ENCODE results near the gene SLC23A2.

SLC23A2 gene

DNA sequence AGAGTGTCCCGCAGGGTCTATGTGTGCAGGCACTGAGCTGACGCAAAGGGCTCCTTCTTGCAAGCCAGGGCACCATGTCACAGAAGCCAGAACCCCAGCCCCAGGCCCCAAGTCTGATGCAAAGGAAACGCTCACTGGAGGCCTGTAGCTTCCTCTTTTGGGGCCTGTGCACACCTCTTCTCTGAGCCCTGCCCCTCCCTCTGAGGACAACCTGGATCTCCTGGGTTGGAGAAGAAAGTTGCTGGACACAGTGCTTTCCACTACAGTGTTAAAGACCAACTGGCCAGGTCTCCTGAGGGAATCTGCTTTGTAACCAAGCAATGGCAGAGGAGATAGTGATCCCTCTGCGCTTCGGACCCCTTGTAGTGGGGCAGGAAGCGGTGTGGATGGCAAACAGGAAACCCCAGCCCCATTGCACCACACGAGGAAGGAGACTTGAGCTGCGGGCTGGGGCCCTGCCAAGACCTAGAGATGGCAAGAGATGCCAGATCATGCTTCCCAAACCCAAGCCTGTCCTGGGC lies 189.6 kb downstream of the SLC23A2 start:
- no peak for DNase-seq

DNA sequence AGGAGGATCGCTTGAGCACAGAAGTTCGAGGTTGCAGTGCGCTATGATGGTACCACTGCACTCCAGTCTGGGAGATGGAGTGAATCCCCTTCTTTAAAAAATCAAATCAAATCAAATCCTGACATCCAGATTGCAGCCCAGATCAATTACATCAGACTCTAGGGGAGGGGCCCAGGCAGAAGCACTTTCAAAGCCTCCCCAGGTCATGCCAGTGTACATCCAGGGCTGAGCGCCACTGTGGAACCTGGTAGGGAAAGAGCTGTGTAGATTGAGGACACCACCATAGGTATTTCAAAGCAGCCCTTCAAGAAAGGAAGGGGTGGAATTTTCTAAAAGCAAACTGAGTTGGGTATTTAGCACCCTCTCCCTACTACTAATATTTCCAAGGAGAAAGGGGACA lies 190.1 kb downstream of the SLC23A2 start:
- DNase-seq = no peak

DNA sequence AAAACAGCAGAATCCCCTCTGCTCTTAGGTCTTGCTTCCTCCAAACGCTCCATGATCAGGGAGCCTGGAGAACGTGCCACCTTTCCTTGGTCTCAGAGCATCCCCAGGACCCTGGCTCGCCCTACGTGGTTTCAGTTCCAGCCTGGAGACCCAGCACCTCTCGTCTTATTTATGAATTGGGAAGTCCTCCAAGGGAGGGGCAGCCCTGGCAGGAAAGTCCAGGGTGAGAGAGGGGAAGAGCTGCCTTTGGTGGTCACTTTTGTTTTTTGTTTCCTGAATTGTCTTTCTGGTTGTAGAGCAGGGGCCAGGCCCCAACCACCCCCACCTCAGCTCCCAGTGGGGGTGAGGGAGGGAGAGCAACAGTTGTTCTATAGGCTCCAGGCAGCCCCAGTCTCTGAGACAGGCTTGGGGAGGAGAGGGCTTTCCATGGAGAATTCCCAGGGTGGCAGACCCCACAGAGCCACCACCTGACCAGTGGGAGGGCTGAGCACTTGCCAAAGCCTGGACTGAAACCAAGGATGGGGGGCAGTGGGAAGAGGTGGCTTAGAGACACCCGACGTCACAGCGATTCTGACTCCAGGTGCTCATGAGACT lies 190.8 kb downstream of the SLC23A2 start:
- no peak for DNase-seq

DNA sequence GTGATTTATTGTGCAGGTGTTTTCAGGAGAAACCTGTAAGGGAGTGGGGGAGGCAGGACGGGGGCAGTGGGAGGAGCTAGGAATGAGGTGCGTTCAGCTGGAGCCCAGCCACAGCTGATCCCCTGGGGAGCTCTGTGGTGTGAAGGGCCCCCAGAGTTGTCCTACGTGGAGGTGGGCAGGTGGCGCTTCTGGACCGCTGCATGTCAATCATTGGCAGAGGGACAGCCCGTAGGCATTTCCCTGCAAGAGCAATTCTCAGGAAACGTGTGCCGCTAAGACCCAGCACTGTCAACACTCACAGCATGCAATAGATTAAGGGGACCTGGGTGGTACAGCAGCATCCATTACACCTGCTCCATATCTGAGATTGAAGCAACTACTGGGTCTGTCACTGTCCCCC lies 191.6 kb downstream of the SLC23A2 start:
- DNase-seq = no peak

DNA sequence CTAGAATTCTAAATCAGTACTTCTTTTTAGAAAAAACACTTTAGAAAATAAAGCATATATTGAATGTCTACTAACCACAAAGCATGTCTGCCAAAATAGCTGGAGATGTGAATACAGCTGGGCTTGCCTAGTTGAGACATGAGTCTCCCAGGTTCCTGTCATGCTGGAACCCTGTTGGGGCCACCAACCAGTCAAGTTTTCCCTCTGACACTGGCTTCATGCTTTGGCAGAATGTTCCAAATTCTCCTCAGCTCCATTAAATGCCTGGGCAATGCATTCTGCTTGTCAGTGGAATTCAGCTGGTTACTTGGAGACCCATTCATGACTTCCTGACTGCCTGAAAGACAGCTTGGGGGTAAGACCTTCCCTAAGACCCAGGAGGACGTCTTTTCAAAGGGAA lies 192.4 kb downstream of the SLC23A2 start:
- no peak for DNase-seq

DNA sequence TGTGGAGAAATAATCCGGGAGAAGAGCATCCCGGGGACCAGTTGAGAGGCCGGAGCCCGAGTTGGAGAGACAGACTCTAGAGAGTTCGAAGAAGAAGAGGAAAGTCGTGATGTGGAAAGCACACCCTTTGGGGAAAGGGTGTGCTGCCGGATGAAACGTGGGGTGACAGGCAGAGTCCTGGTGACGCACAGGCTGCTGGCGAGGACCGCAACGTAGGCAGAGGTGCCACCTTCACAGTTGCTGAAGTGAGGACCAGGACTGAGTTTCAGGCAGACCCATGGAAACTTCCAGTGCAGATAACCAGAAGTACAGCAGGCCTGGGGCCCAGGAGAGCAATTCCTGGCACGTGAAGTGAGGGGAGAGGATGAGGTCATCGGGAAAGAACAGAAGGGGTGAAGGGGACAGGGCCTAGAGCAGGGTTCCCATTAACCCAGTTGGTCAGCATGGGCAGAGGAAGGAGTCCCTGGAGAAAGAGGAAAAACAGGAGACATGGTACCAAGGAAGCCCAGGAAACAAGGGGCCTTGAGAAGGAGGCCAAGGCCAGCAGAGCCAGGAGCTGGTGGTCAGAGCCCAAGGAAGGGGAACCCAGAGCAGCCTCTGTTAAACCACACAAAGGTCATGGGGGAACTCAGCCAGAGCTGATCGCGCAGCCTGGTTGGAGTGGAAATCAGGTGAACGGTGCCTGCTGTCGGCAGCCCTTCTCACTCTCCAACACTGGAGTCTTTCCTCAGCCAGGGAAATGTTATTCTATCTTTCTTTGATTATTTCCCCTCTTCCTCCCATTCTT lies 195.5 kb downstream of the SLC23A2 start:
- no peak for DNase-seq

DNA sequence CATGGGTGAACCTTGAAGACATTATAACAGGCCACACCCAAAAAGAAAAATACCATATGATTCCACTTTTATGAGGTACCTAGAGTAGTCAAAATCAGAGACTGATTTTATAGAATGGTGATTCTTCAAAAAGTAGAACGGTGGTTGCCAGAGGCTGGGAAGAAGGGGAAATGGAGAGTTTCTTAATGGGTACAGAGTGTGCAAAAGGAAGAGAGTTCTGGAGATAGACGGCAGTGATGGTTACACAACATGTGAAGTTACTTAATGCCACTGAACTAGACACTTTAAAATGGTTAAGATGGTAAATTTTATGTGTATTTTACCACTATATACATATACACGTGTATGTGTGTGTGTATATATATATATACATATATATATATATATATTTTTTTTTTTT lies 198.8 kb downstream of the SLC23A2 start:
- no peak for DNase-seq
